Stimulated activated CD8-positive, alpha-beta memory T cell treated with anti-CD3 and anti-CD28 coated beads, Interleukin-2, amount 100 ng/mL, for 48 hours (primary cell): Measurements from ENCODE around the gene NUBP2.

Experiments
- DNase-seq, 2 donors: peaks; one replicate each; pipeline ENCODE4 v3.0.0-alpha.2; 2020; ENCODE audit warnings: low read depth in 2 of 2

NUBP2 gene

DNA sequence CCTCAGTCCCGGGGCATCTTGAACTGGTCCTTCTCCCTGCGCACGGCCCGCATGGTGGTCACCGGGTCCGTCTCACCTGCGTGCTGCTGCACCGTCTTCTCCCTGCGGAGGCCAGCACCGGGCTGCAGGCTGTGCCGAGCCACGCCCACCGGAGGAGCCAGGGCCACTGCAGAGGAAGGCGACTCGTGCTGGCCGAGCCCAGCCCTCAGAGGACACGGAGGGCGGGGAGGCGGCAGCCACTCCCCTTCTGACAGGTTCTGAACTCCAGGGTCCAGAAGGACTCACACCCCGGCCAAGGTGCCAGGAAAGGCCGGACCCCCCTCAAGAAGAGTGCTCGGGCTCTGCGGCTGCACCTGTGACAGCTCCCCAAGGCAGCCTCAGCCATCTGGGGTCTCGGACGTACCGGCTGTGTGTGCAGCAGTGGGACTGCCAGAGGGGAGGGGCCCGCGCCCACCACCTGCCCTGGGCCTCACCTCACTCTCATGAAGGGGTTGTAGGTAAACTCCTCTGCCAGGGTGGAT lies 26.6 kb downstream of the NUBP2 start:
- no peak for DNase-seq

DNA sequence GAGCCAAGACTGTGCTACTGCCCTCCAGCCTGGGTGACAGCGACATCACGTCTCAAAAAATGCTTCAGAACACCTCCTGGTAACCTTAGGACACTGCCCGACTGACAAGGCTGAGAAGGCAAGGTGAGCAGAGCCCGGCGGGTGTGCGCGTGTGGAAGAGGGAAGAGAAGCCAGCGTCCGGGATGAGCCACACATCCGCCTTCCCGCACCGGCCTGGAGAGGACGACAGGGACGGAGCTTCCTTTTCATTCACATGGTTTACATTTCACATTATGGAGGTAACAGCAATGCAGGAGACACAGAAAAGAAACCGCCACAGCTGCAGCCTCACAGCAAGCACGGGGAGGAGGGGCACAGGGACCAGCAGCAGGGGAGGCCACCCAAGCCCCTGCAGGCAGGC lies 27.3 kb downstream of the NUBP2 start:
- DNase-seq, result no peak

DNA sequence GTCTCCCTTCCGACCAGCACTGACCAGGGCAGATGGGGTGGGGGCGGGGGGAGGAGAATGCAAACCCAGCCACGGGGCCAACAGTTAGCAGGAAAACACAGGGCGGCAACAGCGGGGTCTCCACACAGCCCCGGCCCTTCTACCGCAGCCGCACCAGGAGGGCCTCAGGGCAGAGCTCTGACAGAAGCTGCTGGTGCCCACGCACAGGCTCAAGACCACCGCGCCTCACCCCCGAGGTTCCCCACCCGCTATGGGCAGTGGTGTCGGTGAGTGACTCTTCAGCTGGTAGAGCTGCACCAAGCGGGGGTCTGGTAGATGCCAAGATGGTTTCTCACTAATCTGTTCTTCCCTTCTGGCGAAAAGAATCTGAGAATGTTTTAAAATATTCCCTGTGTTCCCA lies 27.8 kb downstream of the NUBP2 start:
- DNase-seq, result no peak

- peak; percentile 21 to 41 for DNase-seq
Measured at GRCh38 chr16:1812732-1813163, 30.0 kb downstream of the NUBP2 start.

DNA sequence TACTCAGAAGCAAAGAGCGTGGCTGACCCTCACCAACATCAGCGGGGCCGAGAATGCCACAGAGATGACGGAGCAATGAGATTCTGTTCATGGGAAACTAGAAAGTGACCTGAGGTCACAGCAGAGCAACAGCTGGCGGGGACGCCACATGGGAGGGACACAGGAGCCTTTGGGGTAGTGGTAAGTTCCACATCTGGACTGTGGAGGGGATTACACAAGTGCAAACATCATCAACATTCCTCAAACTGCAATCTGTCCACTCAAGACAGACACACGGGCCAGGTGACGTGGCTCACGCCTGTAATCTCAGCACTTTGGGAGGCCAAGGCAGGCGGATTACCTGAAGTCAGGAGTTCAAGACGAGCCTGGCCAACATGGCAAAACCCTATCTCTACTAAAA lies 32.7 kb downstream of the NUBP2 start:
- no peak for DNase-seq

DNA sequence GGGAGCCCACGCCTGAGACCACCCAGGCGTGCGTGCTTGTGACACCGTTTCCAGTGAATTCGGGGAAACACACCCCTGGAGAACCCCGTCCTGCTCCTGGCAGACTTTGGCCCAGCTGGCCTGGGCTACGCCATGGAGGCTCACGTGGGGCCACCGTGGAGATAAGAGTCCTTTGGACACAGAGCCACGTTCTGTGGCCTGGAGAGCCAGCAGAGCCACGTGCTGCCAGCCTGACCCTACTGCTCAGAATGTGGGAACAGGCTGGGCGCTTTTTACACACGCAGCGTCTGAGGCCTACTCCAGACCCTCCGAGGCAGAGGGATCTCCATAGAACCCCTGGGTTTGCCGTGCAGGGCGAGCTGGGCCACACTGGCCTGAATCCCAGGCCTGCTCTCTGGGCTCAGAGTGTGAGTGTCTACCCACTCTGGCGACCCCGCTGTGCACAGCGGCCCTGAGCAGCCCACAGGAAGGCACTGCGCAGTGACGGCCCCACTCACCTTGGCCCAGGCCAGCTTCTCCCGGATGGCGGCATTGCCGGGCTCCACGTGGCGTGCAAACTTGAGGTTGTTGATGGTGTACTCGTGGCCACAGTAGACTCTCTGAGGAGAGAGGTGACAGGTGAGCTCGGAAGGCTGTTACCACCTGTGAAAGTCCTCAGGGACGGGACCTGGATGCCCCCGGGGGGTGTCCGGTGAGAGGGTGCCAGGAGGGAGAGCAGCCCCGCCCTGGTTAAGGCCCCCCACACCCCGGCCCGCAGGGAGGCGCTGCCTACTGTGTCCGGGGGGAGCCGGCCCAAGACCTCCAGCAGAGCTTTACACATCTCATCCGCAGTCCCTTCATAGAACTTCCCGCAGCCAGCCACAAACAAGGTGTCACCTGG lies 33.9 kb downstream of the NUBP2 start:
- DNase-seq, result no peak

DNA sequence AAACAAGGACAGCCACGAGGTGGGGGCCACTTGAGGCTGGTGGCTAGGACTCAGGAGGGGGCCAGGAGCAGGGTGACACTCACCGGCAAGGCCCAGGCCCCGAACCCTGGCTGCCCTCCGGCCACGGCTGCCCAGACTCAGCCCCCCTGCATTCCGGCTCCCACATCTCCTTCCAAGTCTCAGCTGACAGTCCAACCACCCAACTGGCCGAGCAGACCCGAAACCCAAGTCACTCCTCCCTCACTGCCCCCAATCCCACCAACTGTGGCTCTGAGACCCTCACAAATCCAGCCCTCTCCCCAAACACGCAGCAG lies 34.5 kb downstream of the NUBP2 start:
- DNase-seq, result no peak

GRCh38 chr16:1817716-1818115 lies 35.0 kb downstream of the NUBP2 start:
- no peak for DNase-seq

DNA sequence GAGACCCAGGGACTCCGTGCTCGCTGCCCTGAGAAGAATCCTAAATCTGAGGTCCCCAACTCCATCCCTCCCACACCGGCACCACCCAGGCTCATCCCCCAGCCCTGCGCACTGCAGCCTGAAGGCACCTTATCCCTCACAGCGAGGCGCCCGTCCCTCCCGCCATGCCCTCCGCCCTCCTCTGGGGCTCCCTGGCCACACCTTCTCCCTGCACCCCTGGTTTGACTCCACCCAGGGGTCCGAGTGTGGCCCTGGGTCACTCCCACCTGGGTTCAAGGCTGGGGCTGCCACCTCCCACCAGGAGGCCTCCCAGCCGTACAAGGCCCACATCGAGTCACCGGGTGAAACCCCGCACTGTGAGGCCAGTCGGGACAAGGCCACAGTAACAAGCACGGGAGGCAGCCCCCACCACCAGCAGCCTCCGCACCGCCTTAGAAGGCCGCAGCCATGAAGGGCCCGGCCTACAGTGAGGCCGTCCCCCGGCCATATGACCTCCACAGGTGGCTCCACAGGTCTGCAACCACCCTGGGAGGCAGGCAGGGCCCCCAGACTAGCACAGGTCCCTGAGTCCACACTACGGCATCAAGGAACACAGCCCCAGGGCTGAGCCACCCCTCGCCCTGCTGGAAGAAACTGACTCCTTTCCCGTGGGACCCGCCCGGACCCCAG lies 35.6 kb downstream of the NUBP2 start:
- no peak for DNase-seq

DNA sequence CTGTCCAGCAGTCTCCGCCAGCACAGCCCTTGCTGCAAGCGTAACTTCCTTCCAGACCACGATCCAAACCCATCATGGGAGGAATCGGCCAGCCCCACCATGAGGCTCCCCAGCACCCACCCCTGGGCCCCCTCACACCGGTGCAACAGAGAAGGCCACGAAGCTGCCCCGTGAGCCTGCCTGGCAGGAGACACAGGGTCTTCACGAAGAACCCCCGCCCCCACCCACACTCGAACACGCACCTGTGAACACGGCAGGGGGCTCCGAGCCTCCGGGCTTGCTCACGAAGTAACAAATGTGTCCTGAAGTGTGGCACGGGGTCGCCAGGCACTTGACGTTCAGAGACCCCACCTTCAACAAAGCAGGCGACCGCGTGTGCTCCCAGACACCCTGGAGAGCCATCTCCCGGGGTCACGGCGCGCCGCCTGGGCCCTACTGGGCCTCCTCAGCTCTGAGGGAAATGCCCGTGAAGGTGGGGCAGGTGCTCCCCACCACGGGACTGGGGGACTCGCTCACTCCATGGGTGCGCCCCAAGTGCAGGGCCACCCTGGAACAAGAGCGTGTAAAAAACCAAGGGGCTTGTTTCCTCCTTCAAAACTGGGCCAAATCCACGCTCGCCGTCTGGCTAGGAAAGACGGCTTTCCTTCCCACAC lies 36.2 kb downstream of the NUBP2 start:
- no peak for DNase-seq

GRCh38 chr16:1819611-1820010 lies 36.9 kb downstream of the NUBP2 start:
- DNase-seq, result no peak

DNA sequence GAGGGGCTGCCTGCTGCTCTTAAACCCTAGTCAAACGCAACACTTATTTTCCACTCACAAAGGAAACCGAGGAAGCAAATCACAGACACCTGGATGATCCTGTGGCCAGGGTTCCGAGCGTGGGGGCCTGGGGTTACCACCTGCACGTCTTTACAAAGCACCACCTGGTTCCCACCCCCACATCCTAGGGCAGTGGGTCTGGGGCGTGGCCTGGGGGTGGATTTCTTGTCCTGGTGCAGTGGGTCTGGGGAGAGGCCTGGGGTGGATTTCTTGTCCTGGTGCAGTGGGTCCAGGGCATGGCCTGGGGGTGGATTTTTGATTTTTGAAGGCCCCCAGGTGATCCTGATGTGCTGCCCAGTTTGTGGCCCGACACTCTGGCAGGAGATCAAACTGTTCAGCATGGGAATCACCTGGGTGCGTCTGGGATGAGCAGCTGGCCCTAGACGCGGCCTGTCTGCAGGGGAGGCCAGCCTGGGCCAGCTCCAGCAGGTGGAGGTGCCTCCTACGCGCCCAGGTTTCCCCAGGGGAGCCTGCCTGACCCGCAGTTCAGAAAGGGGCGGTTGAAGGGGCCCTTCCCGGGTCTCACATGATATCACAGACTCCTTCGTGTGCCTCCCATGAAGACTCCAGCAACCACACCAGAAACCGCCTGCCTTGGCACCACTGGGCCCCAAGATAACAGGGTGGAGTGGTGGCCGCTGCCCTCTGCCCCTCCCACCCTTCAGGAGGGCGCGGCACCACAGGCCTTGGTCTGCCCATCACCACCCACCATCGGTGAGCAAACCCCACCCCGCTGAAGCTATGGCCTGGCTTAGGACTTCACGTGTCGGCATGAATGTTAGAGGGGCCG lies 37.6 kb downstream of the NUBP2 start:
- DNase-seq, result no peak

- DNase-seq, result no peak
Measured at GRCh38 chr16:1820946-1821290, 38.2 kb downstream of the NUBP2 start.

DNA sequence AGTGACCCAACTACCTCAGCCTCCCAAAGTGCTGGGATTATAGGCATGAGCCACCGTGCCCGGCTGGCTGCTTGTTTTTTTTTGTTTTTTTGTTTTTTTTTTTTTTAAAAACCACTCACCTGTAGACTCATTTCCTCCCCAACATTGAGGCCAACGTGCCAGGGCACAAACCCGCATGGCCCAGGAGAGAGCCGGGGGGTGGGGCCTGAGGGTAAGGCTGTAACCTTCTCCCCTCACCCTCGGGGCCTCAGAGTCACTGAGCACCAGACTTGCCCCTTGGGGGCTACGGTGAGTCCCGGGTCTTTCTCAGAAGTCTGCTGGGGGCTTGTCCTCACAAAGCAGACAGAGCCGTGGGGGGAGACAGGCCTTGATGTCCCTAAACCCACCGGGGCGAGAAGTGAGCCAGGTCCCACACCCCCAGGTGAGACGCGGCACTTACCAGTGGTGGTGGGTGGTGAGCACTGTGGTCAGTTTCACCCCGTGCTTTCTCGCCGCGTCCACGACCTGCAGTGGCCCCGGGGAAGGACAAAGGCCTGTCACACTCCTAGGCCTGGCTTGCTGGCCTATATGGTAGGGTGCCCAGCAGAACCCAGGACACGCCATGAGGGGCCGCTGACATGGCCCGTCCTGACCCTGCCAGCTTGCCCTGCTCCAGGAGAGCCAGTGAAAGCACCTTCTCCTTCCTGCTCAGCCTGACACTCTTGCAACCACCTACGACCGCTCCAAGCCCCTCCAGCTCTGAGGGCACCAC lies 39.3 kb downstream of the NUBP2 start:
- DNase-seq, result no peak

- DNase-seq, result no peak
Measured at GRCh38 chr16:1822801-1823200, 40.0 kb downstream of the NUBP2 start.

DNA sequence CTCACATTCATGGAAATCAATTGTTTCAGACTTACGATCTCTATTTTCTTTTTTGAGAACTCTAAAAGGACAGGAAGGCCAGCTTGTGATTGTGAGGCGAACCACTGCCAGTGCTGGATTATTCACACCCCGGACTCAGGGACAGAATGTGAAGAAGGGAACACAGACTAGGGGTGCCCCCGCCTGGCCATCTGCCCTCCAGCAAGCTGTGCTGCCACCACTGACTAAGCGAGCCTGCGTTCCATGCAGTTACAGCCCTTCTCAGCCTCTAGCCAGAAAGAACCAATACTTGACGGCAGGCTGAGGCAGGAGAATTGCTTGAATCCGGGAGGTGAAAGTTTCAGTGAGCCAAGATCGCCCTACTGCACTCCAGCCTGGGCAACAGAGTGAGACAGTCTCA lies 41.1 kb downstream of the NUBP2 start:
- DNase-seq, result no peak

DNA sequence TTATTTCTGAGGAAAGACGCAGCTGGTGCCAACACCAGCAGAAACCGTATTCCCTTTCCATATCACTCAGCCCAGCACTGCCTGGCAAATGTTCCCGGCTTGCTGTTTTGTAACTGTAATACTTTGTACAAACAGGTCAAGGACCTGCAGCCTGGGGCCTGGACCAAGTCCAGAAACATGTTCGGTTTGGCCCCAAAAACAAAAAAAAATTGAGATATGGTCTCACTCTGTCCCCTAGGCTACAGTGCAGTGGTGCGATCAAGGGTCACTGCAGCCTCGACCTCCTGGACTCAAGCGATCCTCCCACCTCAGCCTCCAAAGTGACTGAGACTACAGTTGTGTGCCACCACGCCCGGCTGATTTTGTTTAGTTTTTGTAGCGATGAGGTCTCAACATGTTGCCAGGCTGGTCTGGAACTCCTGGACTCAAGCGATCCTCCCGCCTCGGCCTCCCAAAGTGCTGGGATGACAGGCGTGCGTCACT lies 42.7 kb downstream of the NUBP2 start:
- DNase-seq, result no peak

GRCh38 chr16:1825864-1826690 lies 43.3 kb downstream of the NUBP2 start:
- peak; percentile 53 to 57 for DNase-seq

DNA sequence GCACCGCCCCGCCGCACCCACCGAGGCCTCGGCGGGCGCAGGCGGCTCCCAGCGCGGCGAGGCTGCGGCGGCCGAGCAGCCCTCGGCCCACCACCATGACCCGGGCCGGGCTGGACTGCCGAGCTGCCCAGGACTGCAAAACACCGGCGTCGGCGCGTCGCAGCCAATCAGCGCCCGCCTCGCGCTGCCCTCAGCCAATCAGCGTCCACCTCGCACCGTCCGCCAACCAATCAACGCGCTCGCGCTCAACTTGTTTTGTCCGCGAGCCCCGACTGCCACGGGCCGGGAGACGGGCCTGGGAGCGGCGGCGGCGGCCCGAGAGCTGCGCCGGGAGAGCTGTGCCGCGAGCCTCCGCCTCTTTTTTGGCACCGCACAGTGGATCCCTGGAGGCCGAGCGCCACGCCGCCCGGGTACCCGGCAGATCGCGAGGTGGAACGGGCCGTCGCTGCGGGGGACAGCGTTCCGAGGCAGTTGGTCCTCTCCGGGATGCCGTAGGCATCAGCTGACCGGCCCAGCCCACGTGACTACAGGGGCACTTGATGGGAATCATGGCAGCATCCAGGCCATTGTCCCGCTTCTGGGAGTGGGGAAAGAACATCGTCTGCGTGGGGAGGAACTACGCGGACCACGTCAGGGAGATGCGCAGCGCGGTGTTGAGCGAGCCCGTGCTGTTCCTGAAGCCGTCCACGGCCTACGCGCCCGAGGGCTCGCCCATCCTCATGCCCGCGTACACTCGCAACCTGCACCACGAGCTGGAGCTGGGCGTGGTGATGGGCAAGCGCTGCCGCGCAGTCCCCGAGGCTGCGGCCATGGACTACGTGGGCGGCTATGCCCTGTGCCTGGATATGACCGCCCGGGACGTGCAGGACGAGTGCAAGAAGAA lies 44.2 kb downstream of the NUBP2 start, which contains the start of the genes FAHD1 and HAGH:
Gene FAHD1, plus strand, starts transcription at position 516 of the 883 bp plus-strand sequence. Its CDS starts 33 bp downstream, at position 549.
Gene HAGH, minus strand, starts transcription at position 135 of the 883 bp plus-strand sequence. Its CDS starts 38 bp downstream, at position 97.
- peak; percentile 75 to 86 for DNase-seq
